Glutamatergic neuron (in vitro differentiated cells): ENCODE measurements around the gene TGM1. TPM values are rescaled to one million over a fixed set of nuclear protein-coding genes. Genes with fewer than 3 reads are reported as not detected.

Experiments
- DNase-seq: peaks from one replicate; pipeline ENCODE4 v3.0.0; 2022
- H3K27ac Mint-ChIP-seq: one replicate; pipeline ENCODE4 v1.8.0; 2020; ENCODE audit warnings: mild to moderate bottlenecking, mixed read lengths, inconsistent platforms; ENCODE audit not compliant: unreplicated experiment
- H3K27me3 Mint-ChIP-seq: one replicate; pipeline ENCODE4 v1.8.0; 2020; ENCODE audit warnings: mild to moderate bottlenecking, moderate library complexity, mixed read lengths, inconsistent platforms; ENCODE audit not compliant: unreplicated experiment
- H3K36me3 Mint-ChIP-seq: one replicate; pipeline ENCODE4 v1.8.0; 2020; ENCODE audit warnings: mild to moderate bottlenecking, mixed read lengths, inconsistent platforms; ENCODE audit not compliant: unreplicated experiment
- H3K4me1 Mint-ChIP-seq: one replicate; pipeline ENCODE4 v1.8.0; 2020; ENCODE audit warnings: mild to moderate bottlenecking, low read depth, mixed read lengths, inconsistent platforms; ENCODE audit not compliant: unreplicated experiment
- H3K4me3 Mint-ChIP-seq: one replicate; pipeline ENCODE4 v1.8.0; 2020; ENCODE audit warnings: mild to moderate bottlenecking, mixed read lengths, inconsistent platforms; ENCODE audit not compliant: unreplicated experiment
- H3K9me3 Mint-ChIP-seq: one replicate; pipeline ENCODE4 v1.8.0; 2020; ENCODE audit warnings: mild to moderate bottlenecking, moderate library complexity, mixed read lengths, inconsistent platforms; ENCODE audit not compliant: unreplicated experiment
- CTCF ChIP-seq: fragments of 200-600 bp; sonication (generic); IDR thresholded peaks from one replicate; pipeline ENCODE4 v1.5.0; 2021; ENCODE audit not compliant: partially characterized antibody, unreplicated experiment
- total RNA-seq: library from RNA; stranded (reverse); fragmentation: NEBNext Ultra II Directional; extraction: Animal tissue kit (Norgen Biotek cat#: 25700); gene quantifications from one replicate; pipeline ENCODE4 v1.2.1, GENCODE V29; 2021; ENCODE audit not compliant: unreplicated experiment

The TGM1 gene
- total RNA-seq, 1 donor from 2014 or later, result 4.2 TPM

GRCh38 chr14:24270537-24271133 is 7.7 kb upstream of the TGM1 start:
- peak overlapping the region; percentile 75 for H3K27ac Mint-ChIP-seq
- peaks cover 4% of the 10 kb centered on the region for H3K4me1 Mint-ChIP-seq
- H3K4me3 Mint-ChIP-seq, result peak overlapping the region; percentile 88
- peaks cover 2% of the 10 kb centered on the region for H3K9me3 Mint-ChIP-seq
- H3K27me3 Mint-ChIP-seq, result peaks cover 13% of the 10 kb centered on the region
- H3K36me3 Mint-ChIP-seq, result peaks cover 4% of the 10 kb centered on the region
- no peak for DNase-seq
- no peak for TF ChIP-seq CTCF

- TF ChIP-seq CTCF, result no peak
- peaks cover 4% of the 10 kb centered on the region for H3K4me1 Mint-ChIP-seq
- peak overlapping the region; percentile 88 for H3K4me3 Mint-ChIP-seq
- H3K27ac Mint-ChIP-seq, result no peak overlapping the region
- H3K27me3 Mint-ChIP-seq, result peaks cover 13% of the 10 kb centered on the region
- peaks cover 2% of the 10 kb centered on the region for H3K9me3 Mint-ChIP-seq
- DNase-seq, result no peak
- peaks cover 4% of the 10 kb centered on the region for H3K36me3 Mint-ChIP-seq
These were observed 7.0 kb upstream of the TGM1 start for GRCh38 chr14:24269910-24270536.

- Mint-ChIP-seq H3K27ac (no peak overlapping the region), H3K9me3 (peaks cover 2% of the 10 kb centered on the region), H3K36me3 (peaks cover 4% of the 10 kb centered on the region), H3K4me3 (no peak overlapping the region), H3K4me1 (peaks cover 4% of the 10 kb centered on the region), H3K27me3 (peaks cover 13% of the 10 kb centered on the region)
- no peak for DNase-seq
- TF ChIP-seq CTCF, result no peak
These were observed 6.4 kb upstream of the TGM1 start for GRCh38 chr14:24269368-24269767.

GRCh38 chr14:24268225-24268624 is 5.2 kb upstream of the TGM1 start:
- Mint-ChIP-seq H3K27ac (no peak overlapping the region), H3K4me3 (no peak overlapping the region), H3K9me3 (peaks cover 2% of the 10 kb centered on the region), H3K27me3 (peaks cover 13% of the 10 kb centered on the region), H3K4me1 (peaks cover 4% of the 10 kb centered on the region), H3K36me3 (peaks cover 4% of the 10 kb centered on the region)
- no peak for DNase-seq
- TF ChIP-seq CTCF, result no peak

GRCh38 chr14:24267516-24267915 is 4.5 kb upstream of the TGM1 start:
- H3K27ac Mint-ChIP-seq, result no peak overlapping the region
- TF ChIP-seq CTCF, result no peak
- H3K36me3 Mint-ChIP-seq, result peaks cover 4% of the 10 kb centered on the region
- no peak for DNase-seq
- H3K9me3 Mint-ChIP-seq, result no peaks in the 10 kb centered on the region
- H3K4me1 Mint-ChIP-seq, result peaks cover 4% of the 10 kb centered on the region
- H3K4me3 Mint-ChIP-seq, result no peak overlapping the region
- H3K27me3 Mint-ChIP-seq, result peaks cover 13% of the 10 kb centered on the region
